ENCODE measurements around the gene DYNLT1.
"Not testable (repeated sequence)": the region's sequence is repeated elsewhere in the genome, so short reads cannot be mapped to it uniquely, and the experiment has no call there.

The DYNLT1 gene

DNA sequence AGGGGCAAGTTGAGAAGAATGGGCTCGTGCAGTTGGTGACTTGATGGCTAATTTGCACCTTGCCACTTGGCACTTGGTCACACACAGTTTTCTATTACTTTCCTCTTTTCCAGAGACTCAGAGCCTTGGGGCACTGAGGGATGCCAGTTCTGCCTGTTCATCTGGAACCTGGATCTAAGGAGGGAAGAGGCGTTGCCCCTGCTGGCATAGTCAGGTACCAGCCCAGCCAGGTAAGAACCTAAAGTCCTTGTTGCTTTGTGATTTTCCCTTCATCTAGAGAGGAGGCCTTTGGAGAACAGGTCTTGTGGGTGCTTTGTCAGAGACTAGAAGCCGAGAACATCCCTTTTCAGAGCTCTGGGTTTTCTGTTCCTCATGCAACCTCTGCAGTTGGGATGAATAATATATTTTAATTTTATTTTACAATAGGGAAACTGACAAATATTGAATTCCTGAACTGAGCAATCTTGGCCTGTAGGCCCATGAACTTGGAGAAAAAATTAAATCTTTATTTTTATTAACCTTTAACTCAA lies 16.7 kb upstream of the DYNLT1 start:
- Histone ChIP-seq H3K36me3 (ENCODE audit: control insufficient read depth, low read depth, low read length) (no peaks in the 10 kb centered on the region), H3K9ac (ENCODE audit: low read length) (no peak overlapping the region), H3K27ac (ENCODE audit: low read length) (no peak overlapping the region), H3K4me1 (ENCODE audit: control insufficient read depth, low read depth, low read length) (peaks cover 11% of the 10 kb centered on the region), H3K27me3 (ENCODE audit: control insufficient read depth, insufficient read depth, low read length) (no peaks in the 10 kb centered on the region), H3K9me3 (ENCODE audit: control insufficient read depth, low read depth, low read length) (no peaks in the 10 kb centered on the region), H3K4me3 (ENCODE audit: low read length) (no peak overlapping the region)

DNA sequence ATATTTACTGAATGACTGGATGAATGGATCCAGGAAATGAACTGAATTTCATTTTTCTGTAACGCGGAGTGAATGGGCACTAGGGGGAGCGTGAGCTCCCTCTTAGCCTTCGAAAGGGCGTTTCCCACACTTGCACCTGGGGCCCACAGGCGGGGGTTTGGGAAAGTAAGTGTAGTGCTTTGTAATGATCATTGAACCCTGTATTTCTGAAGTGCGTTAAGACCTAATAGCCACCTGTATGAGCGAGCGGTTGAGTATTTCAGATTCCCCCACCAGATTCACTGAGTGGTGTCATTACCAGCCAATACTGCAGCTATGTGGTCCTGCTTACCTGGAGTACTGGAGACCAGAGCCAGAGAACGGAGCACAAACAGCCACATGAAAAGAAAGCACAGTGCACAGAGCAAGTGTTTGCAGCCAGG lies 15.8 kb upstream of the DYNLT1 start:
- no peaks in the 10 kb centered on the region for H3K36me3 ChIP-seq (ENCODE audit: control insufficient read depth, low read depth, low read length)
- no peak overlapping the region for H3K27ac ChIP-seq (ENCODE audit: low read length)
- no peaks in the 10 kb centered on the region for H3K27me3 ChIP-seq (ENCODE audit: control insufficient read depth, insufficient read depth, low read length)
- no peaks in the 10 kb centered on the region for H3K9me3 ChIP-seq (ENCODE audit: control insufficient read depth, low read depth, low read length)
- H3K4me1 ChIP-seq (ENCODE audit: control insufficient read depth, low read depth, low read length), result peaks cover 11% of the 10 kb centered on the region
- no peak overlapping the region for H3K9ac ChIP-seq (ENCODE audit: low read length)
- H3K4me3 ChIP-seq (ENCODE audit: low read length), result no peak overlapping the region

GRCh38 chr6:158656986-158657385 lies 12.4 kb upstream of the DYNLT1 start:
- not testable (repeated sequence) for H3K4me1 ChIP-seq (ENCODE audit: control insufficient read depth, low read depth, low read length); H3K27me3 ChIP-seq (ENCODE audit: control insufficient read depth, insufficient read depth, low read length); H3K9ac ChIP-seq (ENCODE audit: low read length); H3K9me3 ChIP-seq (ENCODE audit: control insufficient read depth, low read depth, low read length); H3K27ac ChIP-seq (ENCODE audit: low read length); H3K36me3 ChIP-seq (ENCODE audit: control insufficient read depth, low read depth, low read length); H3K4me3 ChIP-seq (ENCODE audit: low read length)

DNA sequence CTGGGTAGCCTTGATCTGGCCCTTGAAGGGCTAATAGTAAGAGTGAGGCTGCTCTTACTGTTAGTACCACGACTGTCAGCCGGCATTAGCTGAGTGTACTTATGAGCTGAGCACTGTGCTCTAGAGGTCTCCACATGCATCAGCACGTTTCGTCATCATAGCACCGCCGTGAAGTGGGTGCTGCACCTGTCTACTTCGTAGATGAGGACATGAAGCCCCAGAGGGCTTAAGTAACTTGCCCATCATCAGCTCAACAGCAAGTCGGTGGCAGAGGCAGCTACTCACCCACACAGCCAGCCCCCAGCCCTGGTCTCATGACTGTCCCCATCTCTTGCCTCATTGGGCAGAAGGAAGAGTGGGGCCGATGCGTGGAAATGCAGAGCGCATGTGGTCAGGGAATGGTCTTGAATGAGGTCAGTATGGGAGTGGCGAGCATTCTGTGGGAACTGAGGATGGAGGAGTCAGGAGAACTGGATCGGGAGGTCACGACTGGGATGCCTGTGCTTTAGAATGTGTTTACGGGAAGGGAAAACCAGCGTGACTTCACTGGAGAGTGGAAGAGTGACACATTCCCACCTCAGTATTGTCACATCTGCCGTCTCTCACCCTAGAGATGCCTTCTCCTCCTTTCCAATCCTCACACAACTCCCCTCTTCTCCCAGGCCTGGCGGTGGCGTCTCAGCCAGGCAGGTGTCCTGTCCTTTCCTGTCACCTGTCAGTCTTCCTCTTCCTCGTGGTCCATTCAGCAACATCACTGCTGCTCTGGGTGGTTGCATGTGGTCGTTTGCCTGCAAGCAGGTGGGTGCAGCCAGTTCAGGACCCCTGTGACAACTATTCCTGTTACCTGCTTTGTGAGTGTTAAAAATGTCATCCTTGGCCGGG lies 11.3 kb upstream of the DYNLT1 start:
- H3K36me3 ChIP-seq (ENCODE audit: control insufficient read depth, low read depth, low read length), result no peaks in the 10 kb centered on the region
- H3K27me3 ChIP-seq (ENCODE audit: control insufficient read depth, insufficient read depth, low read length), result no peaks in the 10 kb centered on the region
- H3K9me3 ChIP-seq (ENCODE audit: control insufficient read depth, low read depth, low read length), result no peaks in the 10 kb centered on the region
- H3K9ac ChIP-seq (ENCODE audit: low read length), result no peak overlapping the region
- H3K27ac ChIP-seq (ENCODE audit: low read length), result no peak overlapping the region
- no peaks in the 10 kb centered on the region for H3K4me1 ChIP-seq (ENCODE audit: control insufficient read depth, low read depth, low read length)
- H3K4me3 ChIP-seq (ENCODE audit: low read length), result no peak overlapping the region

GRCh38 chr6:158654960-158655489 lies 10.5 kb upstream of the DYNLT1 start:
- no peaks in the 10 kb centered on the region for H3K36me3 ChIP-seq (ENCODE audit: control insufficient read depth, low read depth, low read length)
- no peaks in the 10 kb centered on the region for H3K27me3 ChIP-seq (ENCODE audit: control insufficient read depth, insufficient read depth, low read length)
- no peak overlapping the region for H3K9ac ChIP-seq (ENCODE audit: low read length)
- H3K4me1 ChIP-seq (ENCODE audit: control insufficient read depth, low read depth, low read length), result no peaks in the 10 kb centered on the region
- H3K27ac ChIP-seq (ENCODE audit: low read length), result no peak overlapping the region
- no peaks in the 10 kb centered on the region for H3K9me3 ChIP-seq (ENCODE audit: control insufficient read depth, low read depth, low read length)
- H3K4me3 ChIP-seq (ENCODE audit: low read length), result no peak overlapping the region

DNA sequence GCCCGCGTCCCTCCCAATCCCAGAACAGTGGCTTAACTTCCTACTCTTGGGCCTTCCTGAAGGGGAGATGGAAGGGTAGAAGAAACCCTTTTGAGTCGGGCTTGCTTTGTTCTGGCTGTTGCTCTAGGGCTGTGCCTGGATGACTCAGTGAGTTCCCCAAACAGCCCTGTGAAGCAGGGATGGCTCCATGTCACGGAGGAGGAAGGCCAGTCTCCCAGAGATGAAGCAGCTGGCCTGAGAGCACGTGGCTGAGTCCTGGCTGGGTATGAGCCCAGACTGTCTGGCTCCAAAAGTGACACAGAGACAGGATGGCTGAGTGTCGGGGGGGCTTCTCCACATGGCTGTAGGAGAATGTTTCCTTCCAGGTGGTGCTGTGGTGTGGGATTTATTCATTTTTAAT lies 10.0 kb upstream of the DYNLT1 start:
- no peaks in the 10 kb centered on the region for H3K36me3 ChIP-seq (ENCODE audit: control insufficient read depth, low read depth, low read length)
- no peaks in the 10 kb centered on the region for H3K9me3 ChIP-seq (ENCODE audit: control insufficient read depth, low read depth, low read length)
- H3K9ac ChIP-seq (ENCODE audit: low read length), result no peak overlapping the region
- no peak overlapping the region for H3K27ac ChIP-seq (ENCODE audit: low read length)
- no peak overlapping the region for H3K4me3 ChIP-seq (ENCODE audit: low read length)
- H3K27me3 ChIP-seq (ENCODE audit: control insufficient read depth, insufficient read depth, low read length), result no peaks in the 10 kb centered on the region
- H3K4me1 ChIP-seq (ENCODE audit: control insufficient read depth, low read depth, low read length), result no peaks in the 10 kb centered on the region

GRCh38 chr6:158653577-158654354 lies 9.2 kb upstream of the DYNLT1 start:
- H3K9me3 ChIP-seq (ENCODE audit: control insufficient read depth, low read depth, low read length), result no peaks in the 10 kb centered on the region
- no peaks in the 10 kb centered on the region for H3K36me3 ChIP-seq (ENCODE audit: control insufficient read depth, low read depth, low read length)
- H3K4me3 ChIP-seq (ENCODE audit: low read length), result no peak overlapping the region
- H3K9ac ChIP-seq (ENCODE audit: low read length), result no peak overlapping the region
- H3K27me3 ChIP-seq (ENCODE audit: control insufficient read depth, insufficient read depth, low read length), result no peaks in the 10 kb centered on the region
- H3K27ac ChIP-seq (ENCODE audit: low read length), result no peak overlapping the region
- no peaks in the 10 kb centered on the region for H3K4me1 ChIP-seq (ENCODE audit: control insufficient read depth, low read depth, low read length)

GRCh38 chr6:158651981-158652737 lies 7.6 kb upstream of the DYNLT1 start:
- H3K36me3 ChIP-seq (ENCODE audit: control insufficient read depth, low read depth, low read length); H3K27ac ChIP-seq (ENCODE audit: low read length); H3K4me3 ChIP-seq (ENCODE audit: low read length); H3K27me3 ChIP-seq (ENCODE audit: control insufficient read depth, insufficient read depth, low read length); H3K4me1 ChIP-seq (ENCODE audit: control insufficient read depth, low read depth, low read length); H3K9ac ChIP-seq (ENCODE audit: low read length); H3K9me3 ChIP-seq (ENCODE audit: control insufficient read depth, low read depth, low read length): not testable (repeated sequence)

GRCh38 chr6:158649289-158650143 lies 5.0 kb upstream of the DYNLT1 start, which contains the start of gene SYTL3:
TSS of gene SYTL3 (plus strand) at chr6:158650054. CDS start at chr6:158663269, 13,215 bp downstream.
- H3K36me3 ChIP-seq (ENCODE audit: control insufficient read depth, low read depth, low read length), result no peaks in the 10 kb centered on the region
- H3K9ac ChIP-seq (ENCODE audit: low read length), result no peak within 1 kb of the TSS
- no peak within 1 kb of the TSS for H3K4me3 ChIP-seq (ENCODE audit: low read length)
- H3K4me1 ChIP-seq (ENCODE audit: control insufficient read depth, low read depth, low read length), result no peaks in the 10 kb centered on the region
- H3K27ac ChIP-seq (ENCODE audit: low read length), result no peak within 1 kb of the TSS
- H3K27me3 ChIP-seq (ENCODE audit: control insufficient read depth, insufficient read depth, low read length), result peaks cover 13% of the 10 kb centered on the region
- no peaks in the 10 kb centered on the region for H3K9me3 ChIP-seq (ENCODE audit: control insufficient read depth, low read depth, low read length)

DNA sequence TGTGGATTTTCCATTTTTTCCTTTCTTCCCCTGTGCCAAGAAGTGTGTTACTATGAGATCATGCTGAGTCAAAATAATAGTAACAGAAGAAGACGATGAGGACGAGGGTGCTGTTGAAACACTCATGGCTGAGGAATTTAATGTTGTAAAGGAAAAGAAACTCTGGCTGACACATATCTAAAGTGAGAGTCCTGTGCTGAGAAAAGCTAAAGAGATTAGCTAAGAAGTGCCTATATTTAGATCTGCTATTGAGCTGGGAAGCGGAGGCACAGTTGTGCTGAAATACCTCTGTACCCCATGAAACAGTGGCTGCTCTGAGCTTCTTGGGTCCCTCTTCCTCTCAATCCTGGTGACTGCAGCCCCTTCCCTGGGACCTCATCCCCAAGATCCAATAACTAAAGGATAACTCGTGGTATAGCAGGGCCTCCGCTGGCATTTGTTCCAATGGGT lies 4.2 kb upstream of the DYNLT1 start:
- H3K9me3 ChIP-seq (ENCODE audit: control insufficient read depth, low read depth, low read length), result no peaks in the 10 kb centered on the region
- H3K4me3 ChIP-seq (ENCODE audit: low read length), result no peak overlapping the region
- no peak overlapping the region for H3K9ac ChIP-seq (ENCODE audit: low read length)
- H3K4me1 ChIP-seq (ENCODE audit: control insufficient read depth, low read depth, low read length), result no peaks in the 10 kb centered on the region
- no peaks in the 10 kb centered on the region for H3K36me3 ChIP-seq (ENCODE audit: control insufficient read depth, low read depth, low read length)
- no peak overlapping the region for H3K27ac ChIP-seq (ENCODE audit: low read length)
- peaks cover 13% of the 10 kb centered on the region for H3K27me3 ChIP-seq (ENCODE audit: control insufficient read depth, insufficient read depth, low read length)

All from iPS-18a (cell line).